Loucy (cell line): ENCODE measurements around the gene OSTM1.
A peak's percentile ranks its signal among the peaks of the same experiment; 100 is the strongest.

Source experiments
- H2AFZ ChIP-seq: fragments of 200-600 bp; sonication (generic); 2 replicates; pipeline ENCODE4 v1.6.0; 2016; ENCODE audit warnings: antibody characterized with exemption, mild to moderate bottlenecking, low read length, moderate library complexity
- H3F3A ChIP-seq: fragments of 200-600 bp; 2 replicates; pipeline ENCODE4 v1.6.0; 2016; ENCODE audit warnings: antibody characterized with exemption, low read depth, mild to moderate bottlenecking
- H3K27me3 ChIP-seq: fragments of 200-600 bp; sonication (generic); 2 replicates; pipeline ENCODE4 v1.6.1; 2014; ENCODE audit warnings: low read length, mild to moderate bottlenecking; ENCODE audit not compliant: insufficient read depth, poor library complexity, severe bottlenecking
- H3K36me3 ChIP-seq: fragments of 200-600 bp; sonication (generic); 2 replicates; pipeline ENCODE4 v1.6.1; 2016; ENCODE audit warnings: low read length; ENCODE audit not compliant: insufficient read depth
- H3K4me1 ChIP-seq: fragments of 200-600 bp; sonication (generic); 2 replicates; pipeline ENCODE4 v1.5.1; 2014; ENCODE audit warnings: low read length, mild to moderate bottlenecking; ENCODE audit not compliant: insufficient read depth, poor library complexity, severe bottlenecking
- H3K4me2 ChIP-seq: fragments of 200-600 bp; sonication (generic); 2 replicates; pipeline ENCODE4 v1.6.0; 2014; ENCODE audit warnings: antibody characterized with exemption, low read length, low read depth, mild to moderate bottlenecking; ENCODE audit not compliant: poor library complexity, severe bottlenecking
- H3K4me3 ChIP-seq: fragments of 200-600 bp; sonication (generic); 2 replicates; pipeline ENCODE4 v1.5.1; 2014; ENCODE audit warnings: low read length, mild to moderate bottlenecking, mixed read lengths; ENCODE audit not compliant: poor library complexity, severe bottlenecking
- H3K79me2 ChIP-seq: fragments of 200-600 bp; sonication (generic); 2 replicates; pipeline ENCODE4 v1.6.1; 2014; ENCODE audit warnings: low read length; ENCODE audit not compliant: insufficient read depth
- H3K9ac ChIP-seq: fragments of 200-600 bp; sonication (generic); 2 replicates; pipeline ENCODE4 v1.6.0; 2014; ENCODE audit warnings: mild to moderate bottlenecking, low read depth, low read length, moderate library complexity; ENCODE audit not compliant: poor library complexity, severe bottlenecking
- H3K9me2 ChIP-seq: fragments of 200-600 bp; sonication (generic); replicated peaks from 2 replicates; pipeline ENCODE4 v1.6.1; 2016; ENCODE audit warnings: low read depth, low read length, mixed read lengths
- H3K9me3 ChIP-seq: fragments of 200-600 bp; sonication (generic); 2 replicates; pipeline ENCODE4 v1.6.1; 2014; ENCODE audit warnings: mild to moderate bottlenecking, antibody characterized with exemption, low read length, low read depth; ENCODE audit not compliant: insufficient read depth
- H4K20me1 ChIP-seq: fragments of 200-600 bp; sonication (generic); 2 replicates; pipeline ENCODE4 v1.6.0; 2014; ENCODE audit warnings: antibody characterized with exemption, low read length, mild to moderate bottlenecking; ENCODE audit not compliant: insufficient read depth, poor library complexity, severe bottlenecking
- EZH2phosphoT487 ChIP-seq: fragments of 200-600 bp; IDR thresholded peaks from 2 replicates; pipeline ENCODE4 v1.6.1; 2018; ENCODE audit warnings: antibody characterized with exemption, mild to moderate bottlenecking, moderate library complexity, borderline replicate concordance
- TF ChIP-seq, protein P1 (sequence below): fragments of 200-600 bp; sonication (generic); conservative IDR thresholded peaks from 2 replicates; pipeline ENCODE4 v1.5.1; 2014; ENCODE audit warnings: mild to moderate bottlenecking, antibody characterized with exemption, low read length

Gene OSTM1

DNA sequence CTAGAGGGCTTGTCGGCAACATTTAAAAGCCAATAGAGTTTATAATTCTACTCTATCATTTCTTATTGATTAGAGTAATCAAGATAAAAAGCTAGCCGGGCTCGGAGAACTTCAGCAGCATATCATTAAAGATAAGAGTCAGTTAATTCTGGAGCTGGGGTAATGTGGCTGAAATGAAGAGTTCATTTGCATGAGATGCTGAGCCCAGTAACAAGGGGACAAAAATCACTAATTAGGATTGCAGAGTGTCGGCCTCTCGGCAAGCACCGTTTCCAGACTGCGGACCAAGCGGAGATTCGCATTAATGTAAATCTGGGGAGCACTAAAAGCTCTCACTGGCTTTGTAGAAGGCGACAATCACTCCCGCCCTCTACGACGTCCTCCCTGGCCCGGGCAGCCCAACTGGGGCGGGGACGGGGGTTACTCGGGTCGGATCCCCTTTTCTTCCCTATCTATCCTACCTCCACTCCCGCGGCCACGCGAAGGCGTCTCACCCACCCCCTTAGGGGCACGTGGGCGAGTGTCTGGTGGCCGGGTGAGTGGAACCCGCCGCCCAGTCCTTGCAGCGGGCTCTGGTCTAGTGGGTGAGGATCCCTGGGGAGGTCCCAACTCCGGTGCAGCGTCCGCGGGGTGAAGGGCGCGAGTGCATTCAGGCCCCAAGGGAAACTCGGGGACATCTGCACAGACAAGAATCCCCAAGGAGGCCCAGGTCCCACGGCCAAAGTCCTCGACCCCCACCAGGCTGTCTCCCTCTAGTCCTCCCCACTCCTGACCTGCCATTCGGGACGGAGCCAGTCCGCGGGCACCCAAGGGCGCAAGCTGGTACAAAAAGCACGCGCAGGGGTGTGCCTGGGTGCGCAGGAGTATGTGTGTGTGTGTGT, 42.2 kb upstream of the OSTM1 start:
- no peaks in the 10 kb centered on the region for H3K9me2 ChIP-seq
- no peaks in the 10 kb centered on the region for H3K27me3 ChIP-seq
- H3F3A ChIP-seq, result no peaks in the 10 kb centered on the region
- H3K79me2 ChIP-seq, result no peaks in the 10 kb centered on the region
- H3K9me3 ChIP-seq, result no peaks in the 10 kb centered on the region
- peak overlapping the region; percentile 99 for H2AFZ ChIP-seq
- H3K36me3 ChIP-seq, result no peaks in the 10 kb centered on the region
- H4K20me1 ChIP-seq, result no peaks in the 10 kb centered on the region
- H3K4me1 ChIP-seq, result peaks cover 3% of the 10 kb centered on the region
- H3K4me2 ChIP-seq, result peak overlapping the region; percentile 77
- H3K9ac ChIP-seq, result no peak overlapping the region
- TF ChIP-seq EZH2phosphoT487, result no peak
- TF ChIP-seq, protein P1, sequence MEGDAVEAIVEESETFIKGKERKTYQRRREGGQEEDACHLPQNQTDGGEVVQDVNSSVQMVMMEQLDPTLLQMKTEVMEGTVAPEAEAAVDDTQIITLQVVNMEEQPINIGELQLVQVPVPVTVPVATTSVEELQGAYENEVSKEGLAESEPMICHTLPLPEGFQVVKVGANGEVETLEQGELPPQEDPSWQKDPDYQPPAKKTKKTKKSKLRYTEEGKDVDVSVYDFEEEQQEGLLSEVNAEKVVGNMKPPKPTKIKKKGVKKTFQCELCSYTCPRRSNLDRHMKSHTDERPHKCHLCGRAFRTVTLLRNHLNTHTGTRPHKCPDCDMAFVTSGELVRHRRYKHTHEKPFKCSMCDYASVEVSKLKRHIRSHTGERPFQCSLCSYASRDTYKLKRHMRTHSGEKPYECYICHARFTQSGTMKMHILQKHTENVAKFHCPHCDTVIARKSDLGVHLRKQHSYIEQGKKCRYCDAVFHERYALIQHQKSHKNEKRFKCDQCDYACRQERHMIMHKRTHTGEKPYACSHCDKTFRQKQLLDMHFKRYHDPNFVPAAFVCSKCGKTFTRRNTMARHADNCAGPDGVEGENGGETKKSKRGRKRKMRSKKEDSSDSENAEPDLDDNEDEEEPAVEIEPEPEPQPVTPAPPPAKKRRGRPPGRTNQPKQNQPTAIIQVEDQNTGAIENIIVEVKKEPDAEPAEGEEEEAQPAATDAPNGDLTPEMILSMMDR, result no peak
- peak overlapping the region; percentile 84 for H3K4me3 ChIP-seq

DNA sequence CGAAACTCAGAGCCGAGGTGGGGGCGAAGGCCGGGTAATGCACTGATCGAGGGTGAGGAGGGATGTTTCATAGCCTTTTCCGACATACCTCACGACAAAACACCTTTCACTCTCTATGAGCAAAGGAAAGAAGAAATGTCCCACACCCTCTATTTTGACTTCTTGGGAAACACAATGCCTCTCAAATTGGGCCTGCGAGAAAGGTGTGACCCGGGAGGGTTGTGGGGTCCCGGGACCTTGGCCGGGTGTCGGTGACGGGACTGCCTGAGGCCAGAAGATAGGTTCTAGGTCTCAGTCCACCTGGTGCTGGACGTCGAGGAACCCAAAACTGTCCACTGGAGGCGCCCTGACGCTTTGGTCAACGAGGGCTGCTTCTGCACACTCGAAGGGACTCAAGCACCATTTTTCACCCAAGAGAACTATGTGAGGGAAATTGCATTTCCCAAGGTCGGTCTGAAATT, 41.1 kb upstream of the OSTM1 start:
- Histone ChIP-seq H2AFZ (no peak overlapping the region), H3K27me3 (no peaks in the 10 kb centered on the region), H3K4me1 (peaks cover 3% of the 10 kb centered on the region), H3K9me2 (no peaks in the 10 kb centered on the region), H3K4me3 (no peak overlapping the region), H3K9me3 (no peaks in the 10 kb centered on the region), H3F3A (no peaks in the 10 kb centered on the region), H4K20me1 (no peaks in the 10 kb centered on the region), H3K9ac (no peak overlapping the region), H3K4me2 (no peak overlapping the region), H3K79me2 (no peaks in the 10 kb centered on the region), H3K36me3 (no peaks in the 10 kb centered on the region)
- TF ChIP-seq, protein P1, result peak; percentile 63
- no peak for TF ChIP-seq EZH2phosphoT487

DNA sequence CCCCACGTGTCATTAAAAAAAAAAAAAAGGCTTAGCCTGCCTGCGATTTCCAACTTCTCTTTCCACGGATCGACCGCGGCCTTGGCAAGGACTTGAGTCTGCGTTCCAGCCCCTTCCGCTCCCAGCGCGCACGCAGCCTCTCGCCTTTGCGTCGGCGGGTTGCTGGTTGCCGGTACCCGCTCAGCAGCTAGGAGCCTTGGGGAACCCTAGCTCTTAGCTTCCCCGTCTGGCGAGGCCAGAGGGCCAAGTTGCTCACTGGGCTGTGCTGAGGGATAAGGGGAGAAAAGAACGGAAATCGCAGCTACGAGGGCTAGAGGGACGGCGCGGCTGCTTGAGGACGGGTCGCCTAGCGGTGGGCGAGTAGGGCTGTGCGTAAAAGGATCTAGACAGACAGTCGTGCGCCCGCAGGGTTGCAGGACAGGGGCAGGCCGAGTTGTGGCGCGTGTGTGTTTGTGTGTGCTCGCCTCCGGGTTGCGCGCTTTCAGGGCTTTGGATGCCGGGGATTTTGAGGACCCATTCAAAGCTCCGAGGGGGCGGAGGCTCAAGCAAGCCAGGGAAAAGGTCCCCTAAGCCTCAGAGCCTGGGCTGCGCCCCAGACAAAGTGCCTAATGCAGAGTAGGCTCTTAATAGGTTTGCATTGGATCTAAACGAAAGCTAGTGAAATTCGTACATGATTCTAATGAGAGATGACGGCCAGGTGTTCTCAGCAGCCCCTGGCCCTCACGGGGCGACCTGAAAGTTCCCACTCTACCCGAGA, 40.5 kb upstream of the OSTM1 start:
- Histone ChIP-seq H3K4me1 (peaks cover 3% of the 10 kb centered on the region), H3K9me3 (no peaks in the 10 kb centered on the region), H3K4me3 (no peak overlapping the region), H3K27me3 (no peaks in the 10 kb centered on the region), H4K20me1 (no peaks in the 10 kb centered on the region), H3F3A (no peaks in the 10 kb centered on the region), H2AFZ (no peak overlapping the region), H3K9ac (no peak overlapping the region), H3K4me2 (no peak overlapping the region), H3K9me2 (no peaks in the 10 kb centered on the region), H3K36me3 (no peaks in the 10 kb centered on the region), H3K79me2 (no peaks in the 10 kb centered on the region)
- TF ChIP-seq, protein P1, result no peak
- no peak for TF ChIP-seq EZH2phosphoT487
